Epithelial cell of proximal tubule (primary cell): ENCODE results near the gene FAM193B. TPM values are rescaled to one million over a fixed set of nuclear protein-coding genes. Genes with fewer than 3 reads are reported as not detected.
"Not testable (repeated sequence)": the region's sequence is repeated elsewhere in the genome, so short reads cannot be mapped to it uniquely, and the experiment has no call there.

Experiments used
- DNase-seq: peaks from one replicate; pipeline ENCODE4 v3.0.0-alpha.2; 2011; ENCODE audit warnings: low read depth
- H3K4me3 ChIP-seq: 2 replicates; pipeline ENCODE4 v1.5.1; 2011; ENCODE audit warnings: low read depth, mild to moderate bottlenecking, low read length
- CTCF ChIP-seq: conservative IDR thresholded peaks from 2 replicates; pipeline ENCODE4 v1.5.1; 2012; ENCODE audit warnings: low read depth, mild to moderate bottlenecking, low read length
- total RNA-seq: library from RNA; depleted of rRNA; stranded (reverse); fragments of >200 nt; gene quantifications from 2 replicates; pipeline ENCODE4 v1.2.3, GENCODE V29; 2015

Gene FAM193B
- total RNA-seq, 1 donor from 2014 or later, result 36.4 TPM

GRCh38 chr5:177578316-177578715 lies 24.0 kb upstream of the FAM193B start:
- no peak for DNase-seq
- no peak overlapping the region for H3K4me3 ChIP-seq
- TF ChIP-seq CTCF, result no peak

GRCh38 chr5:177576169-177576568 lies 21.8 kb upstream of the FAM193B start:
- no peak for TF ChIP-seq CTCF
- no peak for DNase-seq
- no peak overlapping the region for H3K4me3 ChIP-seq

- no peak for TF ChIP-seq CTCF
- no peak overlapping the region for H3K4me3 ChIP-seq
- DNase-seq, result no peak
Observed at GRCh38 chr5:177575488-177575887, 21.1 kb upstream of the FAM193B start.

- DNase-seq, result no peak
- H3K4me3 ChIP-seq, result no peak overlapping the region
- TF ChIP-seq CTCF, result no peak
Observed at GRCh38 chr5:177569894-177570293, 15.5 kb upstream of the FAM193B start.

- no peak for TF ChIP-seq CTCF
- no peak for DNase-seq
- no peak overlapping the region for H3K4me3 ChIP-seq
Observed at GRCh38 chr5:177568326-177568725, 14.0 kb upstream of the FAM193B start.

- DNase-seq, result no peak
- no peak for TF ChIP-seq CTCF
- H3K4me3 ChIP-seq, result no peak overlapping the region
Observed at GRCh38 chr5:177565046-177565445, 10.7 kb upstream of the FAM193B start.

GRCh38 chr5:177559446-177559941 lies 5.1 kb upstream of the FAM193B start:
- not testable (repeated sequence) for DNase-seq, H3K4me3 ChIP-seq
